HL-60 (cell line): ENCODE results near the gene PLXNA2.

Experiments
- DNase-seq, 2 experiments: peaks; one replicate each; pipeline ENCODE4 v3.0.0-alpha.2; 2010 to 2020; ENCODE audit warnings: low read depth in 1 of 2, low spot score in 1 of 2
- H3K27ac ChIP-seq: fragments of 250-450 bp; sonication (Bioruptor Pico); replicated peaks from 2 replicates; pipeline ENCODE4 v1.5.1; 2020; ENCODE audit warnings: mild to moderate bottlenecking, moderate library complexity
- H3K27me3 ChIP-seq: fragments of 250-450 bp; sonication (Bioruptor Pico); 2 replicates; pipeline ENCODE4 v1.5.1; 2021; ENCODE audit warnings: mild to moderate bottlenecking, moderate library complexity; ENCODE audit not compliant: insufficient read depth, poor library complexity, severe bottlenecking
- H3K4me3 ChIP-seq: replicated peaks from 2 replicates; pipeline ENCODE4 v1.5.1; 2011; ENCODE audit warnings: mild to moderate bottlenecking, control low read depth, low read length; ENCODE audit not compliant: insufficient read depth
- GABPA ChIP-seq: IDR thresholded peaks from 2 replicates; pipeline ENCODE4 v1.6.1; 2012; ENCODE audit warnings: low read depth
- POLR2AphosphoS5 ChIP-seq: IDR thresholded peaks from 2 replicates; pipeline ENCODE4 v1.6.1; 2012; ENCODE audit warnings: low read depth
- SPI1 ChIP-seq: IDR thresholded peaks from 2 replicates; pipeline ENCODE4 v1.6.1; 2012; ENCODE audit warnings: low read depth, mild to moderate bottlenecking, borderline replicate concordance
- TF ChIP-seq, protein P1 (sequence below): IDR thresholded peaks from one replicate; pipeline ENCODE4 v1.5.1; 2011; ENCODE audit warnings: low read length, control low read depth, inconsistent platforms; ENCODE audit not compliant: insufficient read depth
- TF ChIP-seq, protein P2 (sequence below): IDR thresholded peaks from 2 replicates; pipeline ENCODE4 v1.6.1; 2012; ENCODE audit warnings: low read depth; ENCODE audit not compliant: insufficient replicate concordance

PLXNA2 gene

DNA sequence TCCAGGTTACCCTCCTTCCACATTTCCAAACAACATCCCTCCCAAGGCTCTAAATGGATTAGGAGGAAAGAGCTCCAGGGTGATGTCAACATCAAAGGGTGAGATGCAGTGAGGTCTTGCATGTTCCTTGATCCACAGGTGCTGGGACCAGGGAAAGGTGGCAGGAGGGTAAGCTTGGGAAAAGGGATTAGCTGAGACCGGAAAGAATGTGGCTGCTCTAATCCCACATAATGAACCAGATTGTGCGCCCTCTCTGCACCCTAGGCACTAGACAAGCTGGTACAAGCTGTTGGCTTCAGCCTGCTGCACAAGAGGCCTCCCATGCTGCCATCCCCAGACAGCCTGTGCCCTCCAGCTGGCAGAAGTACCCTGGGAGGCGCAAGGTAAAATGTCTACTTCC lies 34.9 kb downstream of the PLXNA2 start:
- DNase-seq = no peak
- H3K4me3 ChIP-seq = no peak overlapping the region
- TF ChIP-seq, protein P1, sequence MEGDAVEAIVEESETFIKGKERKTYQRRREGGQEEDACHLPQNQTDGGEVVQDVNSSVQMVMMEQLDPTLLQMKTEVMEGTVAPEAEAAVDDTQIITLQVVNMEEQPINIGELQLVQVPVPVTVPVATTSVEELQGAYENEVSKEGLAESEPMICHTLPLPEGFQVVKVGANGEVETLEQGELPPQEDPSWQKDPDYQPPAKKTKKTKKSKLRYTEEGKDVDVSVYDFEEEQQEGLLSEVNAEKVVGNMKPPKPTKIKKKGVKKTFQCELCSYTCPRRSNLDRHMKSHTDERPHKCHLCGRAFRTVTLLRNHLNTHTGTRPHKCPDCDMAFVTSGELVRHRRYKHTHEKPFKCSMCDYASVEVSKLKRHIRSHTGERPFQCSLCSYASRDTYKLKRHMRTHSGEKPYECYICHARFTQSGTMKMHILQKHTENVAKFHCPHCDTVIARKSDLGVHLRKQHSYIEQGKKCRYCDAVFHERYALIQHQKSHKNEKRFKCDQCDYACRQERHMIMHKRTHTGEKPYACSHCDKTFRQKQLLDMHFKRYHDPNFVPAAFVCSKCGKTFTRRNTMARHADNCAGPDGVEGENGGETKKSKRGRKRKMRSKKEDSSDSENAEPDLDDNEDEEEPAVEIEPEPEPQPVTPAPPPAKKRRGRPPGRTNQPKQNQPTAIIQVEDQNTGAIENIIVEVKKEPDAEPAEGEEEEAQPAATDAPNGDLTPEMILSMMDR = no peak
- TF ChIP-seq SPI1 (no peak), POLR2AphosphoS5 (no peak), GABPA (no peak)
- TF ChIP-seq, protein P2, sequence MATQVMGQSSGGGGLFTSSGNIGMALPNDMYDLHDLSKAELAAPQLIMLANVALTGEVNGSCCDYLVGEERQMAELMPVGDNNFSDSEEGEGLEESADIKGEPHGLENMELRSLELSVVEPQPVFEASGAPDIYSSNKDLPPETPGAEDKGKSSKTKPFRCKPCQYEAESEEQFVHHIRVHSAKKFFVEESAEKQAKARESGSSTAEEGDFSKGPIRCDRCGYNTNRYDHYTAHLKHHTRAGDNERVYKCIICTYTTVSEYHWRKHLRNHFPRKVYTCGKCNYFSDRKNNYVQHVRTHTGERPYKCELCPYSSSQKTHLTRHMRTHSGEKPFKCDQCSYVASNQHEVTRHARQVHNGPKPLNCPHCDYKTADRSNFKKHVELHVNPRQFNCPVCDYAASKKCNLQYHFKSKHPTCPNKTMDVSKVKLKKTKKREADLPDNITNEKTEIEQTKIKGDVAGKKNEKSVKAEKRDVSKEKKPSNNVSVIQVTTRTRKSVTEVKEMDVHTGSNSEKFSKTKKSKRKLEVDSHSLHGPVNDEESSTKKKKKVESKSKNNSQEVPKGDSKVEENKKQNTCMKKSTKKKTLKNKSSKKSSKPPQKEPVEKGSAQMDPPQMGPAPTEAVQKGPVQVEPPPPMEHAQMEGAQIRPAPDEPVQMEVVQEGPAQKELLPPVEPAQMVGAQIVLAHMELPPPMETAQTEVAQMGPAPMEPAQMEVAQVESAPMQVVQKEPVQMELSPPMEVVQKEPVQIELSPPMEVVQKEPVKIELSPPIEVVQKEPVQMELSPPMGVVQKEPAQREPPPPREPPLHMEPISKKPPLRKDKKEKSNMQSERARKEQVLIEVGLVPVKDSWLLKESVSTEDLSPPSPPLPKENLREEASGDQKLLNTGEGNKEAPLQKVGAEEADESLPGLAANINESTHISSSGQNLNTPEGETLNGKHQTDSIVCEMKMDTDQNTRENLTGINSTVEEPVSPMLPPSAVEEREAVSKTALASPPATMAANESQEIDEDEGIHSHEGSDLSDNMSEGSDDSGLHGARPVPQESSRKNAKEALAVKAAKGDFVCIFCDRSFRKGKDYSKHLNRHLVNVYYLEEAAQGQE = no peak
- peaks cover 6% of the 10 kb centered on the region for H3K27me3 ChIP-seq
- no peak overlapping the region for H3K27ac ChIP-seq

DNA sequence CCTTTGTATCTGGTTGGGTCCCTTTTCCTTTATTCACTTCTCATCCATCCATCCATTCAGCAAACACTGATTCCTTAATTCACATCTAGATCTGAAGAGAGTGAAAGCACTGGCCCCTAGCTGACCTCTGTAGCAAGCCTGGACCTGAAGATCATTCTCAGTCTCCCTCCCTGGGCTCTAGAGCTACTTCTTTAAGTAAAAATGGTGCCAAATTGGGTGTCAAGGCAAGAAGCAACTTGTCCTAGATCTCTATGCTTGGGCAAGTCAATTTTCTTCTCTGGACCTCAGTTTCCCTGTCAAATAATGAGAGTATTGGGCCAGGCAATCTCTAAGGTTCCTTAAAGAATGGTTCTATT lies 36.1 kb downstream of the PLXNA2 start:
- no peak for DNase-seq
- H3K27ac ChIP-seq = no peak overlapping the region
- TF ChIP-seq, protein P1 = no peak
- TF ChIP-seq GABPA (no peak), POLR2AphosphoS5 (no peak), SPI1 (no peak)
- TF ChIP-seq, protein P2 = no peak
- peaks cover 6% of the 10 kb centered on the region for H3K27me3 ChIP-seq
- no peak overlapping the region for H3K4me3 ChIP-seq

DNA sequence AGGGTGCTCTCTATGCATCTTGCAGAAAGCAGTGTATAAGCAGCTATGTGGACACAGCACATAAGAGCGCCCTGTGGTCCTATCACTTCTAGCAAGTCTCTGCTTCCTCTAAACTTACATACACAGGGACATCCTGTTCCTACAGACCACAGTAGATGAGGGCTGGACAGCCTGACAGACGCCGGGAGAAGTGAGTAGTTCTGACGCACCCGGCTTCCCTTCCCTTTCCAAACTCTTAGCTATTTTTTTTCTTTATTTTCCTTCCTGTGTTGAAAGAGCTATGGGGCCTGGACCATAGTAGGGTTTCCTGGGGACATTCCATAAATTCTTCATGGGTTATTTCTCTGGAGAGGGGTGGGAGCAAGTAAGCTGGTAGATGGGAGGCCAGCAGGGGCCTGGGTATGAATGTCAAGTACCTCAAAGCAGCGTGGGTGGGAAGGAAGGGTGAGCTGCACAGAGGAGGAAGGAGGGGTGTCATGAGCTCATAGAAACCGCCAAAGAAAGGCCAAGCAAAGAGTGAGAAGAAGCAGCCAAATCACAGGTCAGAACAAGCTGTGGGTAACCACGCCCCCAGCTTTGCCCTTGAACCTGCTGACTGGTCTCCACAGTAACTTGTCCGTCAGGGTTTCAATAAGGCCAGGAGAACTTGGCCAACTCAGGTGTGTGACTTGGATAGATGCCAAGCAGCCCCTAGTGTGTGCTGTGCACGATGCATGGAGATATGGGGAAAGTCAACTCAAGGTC lies 36.6 kb downstream of the PLXNA2 start:
- DNase-seq = no peak
- no peak for TF ChIP-seq GABPA
- TF ChIP-seq, protein P1 = no peak
- no peak for TF ChIP-seq SPI1
- no peak for TF ChIP-seq POLR2AphosphoS5
- TF ChIP-seq, protein P2 = no peak
- Histone ChIP-seq H3K27ac (no peak overlapping the region), H3K4me3 (no peak overlapping the region), H3K27me3 (peaks cover 6% of the 10 kb centered on the region)
